ENCODE measurements around the gene TNFSF8.

- TF ChIP-seq CTCF (conservative IDR thresholded peaks at IDR 0.05; ENCODE audit: low read length), result no peak
- TF ChIP-seq EZH2phosphoT487 (IDR thresholded peaks at IDR 0.05; ENCODE audit: borderline replicate concordance, low read depth, low read length), result no peak
Measured at GRCh38 chr9:114936581-114936980, 6.2 kb upstream of the TNFSF8 start.
